Upper lobe of left lung (tissue), 4 donors: ENCODE results near the gene TRIL.

Experiments
- POLR2A ChIP-seq, 4 donors: fragments of 450-650 bp; IDR thresholded peaks; one replicate each; pipeline ENCODE4 v1.5.1; 2016 to 2017; ENCODE audit warnings: antibody characterized with exemption in 4 of 4, mild to moderate bottlenecking in 2 of 4
- TF ChIP-seq, protein P1 (sequence below), 6 experiments: fragments of 450-650 bp in 4 of 6; fragments of 200-600 bp in 2 of 6; sonication (generic) in 2 of 6; IDR thresholded peaks; one replicate each; pipeline ENCODE4 v1.5.1; 2016 to 2019; ENCODE audit warnings: antibody characterized with exemption in 6 of 6

DNA sequence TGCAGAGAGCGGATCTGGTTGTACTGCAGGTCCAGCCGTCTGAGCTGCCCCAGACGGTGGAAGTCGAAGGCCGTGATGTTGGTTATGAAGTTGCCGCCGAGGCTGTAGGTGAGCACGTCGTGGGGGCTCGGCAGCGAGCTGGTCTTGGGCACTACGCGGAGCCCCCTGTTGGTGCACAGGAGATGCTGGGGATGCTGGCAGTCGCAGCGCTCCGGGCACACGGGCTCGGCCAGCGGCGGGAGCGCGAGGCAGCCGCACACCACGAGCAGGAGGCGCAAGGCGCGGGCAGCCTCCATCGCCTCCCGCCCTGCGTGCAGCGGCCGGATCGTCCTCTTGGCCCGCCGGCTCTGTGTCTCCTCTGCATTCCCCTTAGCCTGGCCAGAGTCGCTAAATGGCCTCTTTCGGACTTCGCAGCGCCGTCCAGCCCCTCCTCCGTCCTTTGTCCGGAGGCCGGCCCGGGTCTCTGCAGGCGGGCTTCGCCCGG is 337 bp downstream of the TRIL start:
- TF ChIP-seq, protein P1, sequence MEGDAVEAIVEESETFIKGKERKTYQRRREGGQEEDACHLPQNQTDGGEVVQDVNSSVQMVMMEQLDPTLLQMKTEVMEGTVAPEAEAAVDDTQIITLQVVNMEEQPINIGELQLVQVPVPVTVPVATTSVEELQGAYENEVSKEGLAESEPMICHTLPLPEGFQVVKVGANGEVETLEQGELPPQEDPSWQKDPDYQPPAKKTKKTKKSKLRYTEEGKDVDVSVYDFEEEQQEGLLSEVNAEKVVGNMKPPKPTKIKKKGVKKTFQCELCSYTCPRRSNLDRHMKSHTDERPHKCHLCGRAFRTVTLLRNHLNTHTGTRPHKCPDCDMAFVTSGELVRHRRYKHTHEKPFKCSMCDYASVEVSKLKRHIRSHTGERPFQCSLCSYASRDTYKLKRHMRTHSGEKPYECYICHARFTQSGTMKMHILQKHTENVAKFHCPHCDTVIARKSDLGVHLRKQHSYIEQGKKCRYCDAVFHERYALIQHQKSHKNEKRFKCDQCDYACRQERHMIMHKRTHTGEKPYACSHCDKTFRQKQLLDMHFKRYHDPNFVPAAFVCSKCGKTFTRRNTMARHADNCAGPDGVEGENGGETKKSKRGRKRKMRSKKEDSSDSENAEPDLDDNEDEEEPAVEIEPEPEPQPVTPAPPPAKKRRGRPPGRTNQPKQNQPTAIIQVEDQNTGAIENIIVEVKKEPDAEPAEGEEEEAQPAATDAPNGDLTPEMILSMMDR (IDR thresholded peaks at IDR 0.05): no peak
- no peak for TF ChIP-seq POLR2A (IDR thresholded peaks at IDR 0.05)
